ENCODE data around the gene ARHGAP26.

ARHGAP26 gene

GRCh38 chr5:142856269-142856782 lies 86.1 kb downstream of the ARHGAP26 start:
- no peak overlapping the region for H3K4me3 ChIP-seq (ENCODE audit: low read depth, low read length)
- no peak for DNase-seq (ENCODE audit: low read depth)
- no peak for TF ChIP-seq CTCF (IDR thresholded peaks at IDR 0.05; ENCODE audit: low read depth, low read length, missing control alignments)

DNA sequence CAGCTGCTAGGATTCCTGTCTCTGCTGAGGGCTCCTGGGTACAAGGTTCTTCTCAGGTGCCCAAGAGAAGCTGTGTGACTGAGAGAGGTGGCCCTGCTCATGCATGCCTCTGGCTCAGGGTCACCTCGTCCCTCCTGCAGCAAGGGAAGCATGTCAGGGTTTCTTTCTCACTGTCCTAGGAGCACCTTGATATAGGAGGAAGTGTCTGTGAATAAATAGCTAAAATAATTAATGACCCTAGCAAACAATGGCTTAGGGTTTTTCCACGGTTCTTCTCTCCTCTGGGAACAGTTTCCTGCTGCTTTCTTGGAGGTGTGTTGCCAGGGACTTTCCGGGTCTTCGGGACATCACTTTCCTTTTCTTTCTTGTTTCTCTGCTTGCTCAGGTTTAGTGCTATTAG lies 87.2 kb downstream of the ARHGAP26 start:
- no peak overlapping the region for H3K4me3 ChIP-seq (ENCODE audit: low read depth, low read length)
- TF ChIP-seq CTCF (IDR thresholded peaks at IDR 0.05; ENCODE audit: low read depth, low read length, missing control alignments), result no peak
- DNase-seq (ENCODE audit: low read depth), result no peak

GRCh38 chr5:142859037-142859436 lies 88.9 kb downstream of the ARHGAP26 start:
- no peak for DNase-seq (ENCODE audit: low read depth)
- TF ChIP-seq CTCF (IDR thresholded peaks at IDR 0.05; ENCODE audit: low read depth, low read length, missing control alignments), result no peak
- H3K4me3 ChIP-seq (ENCODE audit: low read depth, low read length), result no peak overlapping the region

DNA sequence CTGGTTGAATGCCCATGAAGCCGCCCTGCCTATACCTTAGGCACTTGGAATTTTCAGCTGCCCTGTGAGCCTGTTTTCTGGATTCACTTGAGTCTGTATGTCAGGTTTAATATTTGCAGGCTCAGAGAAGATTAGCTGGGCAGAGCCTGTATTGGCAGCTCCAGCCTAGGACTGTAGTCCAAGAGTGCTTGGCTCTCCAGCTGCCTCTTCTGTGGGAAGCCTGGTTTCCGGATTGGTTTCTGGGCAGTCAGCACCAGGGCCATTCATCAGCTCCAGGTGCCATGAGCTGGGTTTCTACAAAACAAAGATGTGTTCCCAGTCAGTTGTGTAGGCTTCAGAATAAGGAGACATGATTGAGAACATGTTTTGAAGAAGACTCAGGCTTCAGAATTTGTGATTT lies 90.1 kb downstream of the ARHGAP26 start:
- no peak overlapping the region for H3K4me3 ChIP-seq (ENCODE audit: low read depth, low read length)
- no peak for DNase-seq (ENCODE audit: low read depth)
- no peak for TF ChIP-seq CTCF (IDR thresholded peaks at IDR 0.05; ENCODE audit: low read depth, low read length, missing control alignments)

DNA sequence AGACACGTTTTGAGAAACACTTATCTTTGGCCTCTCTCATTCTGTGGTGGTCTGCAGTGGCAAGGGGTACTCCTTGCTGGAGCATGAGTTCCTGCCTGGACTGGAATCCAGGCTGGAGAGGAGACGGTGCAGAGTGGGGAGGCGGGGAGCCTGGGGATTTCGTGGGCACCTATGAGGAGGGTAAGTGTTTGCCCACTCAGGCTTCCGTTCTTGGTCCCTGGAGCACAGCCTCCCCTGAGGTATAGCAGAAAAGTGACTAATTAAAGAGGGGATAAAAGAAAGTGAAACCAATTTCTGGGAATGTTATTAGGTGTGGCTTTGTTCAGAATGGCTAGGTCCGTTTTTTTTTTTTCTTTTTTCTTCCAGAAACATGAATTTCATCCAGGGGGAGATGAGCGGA lies 90.8 kb downstream of the ARHGAP26 start:
- no peak for DNase-seq (ENCODE audit: low read depth)
- TF ChIP-seq CTCF (IDR thresholded peaks at IDR 0.05; ENCODE audit: low read depth, low read length, missing control alignments), result no peak
- H3K4me3 ChIP-seq (ENCODE audit: low read depth, low read length), result no peak overlapping the region

DNA sequence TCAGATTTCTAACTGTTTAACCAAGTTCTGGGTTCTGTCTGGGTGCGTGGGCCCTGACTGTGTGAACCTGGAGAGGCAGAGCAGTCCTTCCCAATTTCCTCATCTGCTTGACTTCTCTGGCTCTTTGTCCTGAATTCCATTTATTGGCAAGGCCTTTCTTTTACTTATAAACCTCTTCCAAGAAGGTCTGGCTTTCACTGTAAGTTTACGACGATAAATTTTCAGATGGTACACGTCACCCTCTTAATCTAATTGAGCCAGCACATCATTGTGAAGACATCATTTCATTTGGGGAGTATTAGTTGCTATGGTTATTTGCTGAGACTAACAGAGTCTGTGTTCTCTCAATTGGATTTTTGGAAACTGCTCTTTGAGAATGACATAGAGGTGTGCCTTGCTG lies 92.4 kb downstream of the ARHGAP26 start:
- no peak for TF ChIP-seq CTCF (IDR thresholded peaks at IDR 0.05; ENCODE audit: low read depth, low read length, missing control alignments)
- DNase-seq (ENCODE audit: low read depth), result no peak
- no peak overlapping the region for H3K4me3 ChIP-seq (ENCODE audit: low read depth, low read length)

- DNase-seq (ENCODE audit: low read depth), result no peak
- no peak for TF ChIP-seq CTCF (IDR thresholded peaks at IDR 0.05; ENCODE audit: low read depth, low read length, missing control alignments)
- H3K4me3 ChIP-seq (ENCODE audit: low read depth, low read length), result no peak overlapping the region
These were observed 93.7 kb downstream of the ARHGAP26 start for GRCh38 chr5:142863856-142864255.
